ENCODE data around the gene CLEC5A. TPM values are rescaled to one million over a fixed set of nuclear protein-coding genes. Genes with fewer than 3 reads are reported as not detected.

Gene CLEC5A
- total and polyA plus RNA-seq, 7 donors = 0.03 to 1.8 (median 0.60) TPM; not detected in 2

DNA sequence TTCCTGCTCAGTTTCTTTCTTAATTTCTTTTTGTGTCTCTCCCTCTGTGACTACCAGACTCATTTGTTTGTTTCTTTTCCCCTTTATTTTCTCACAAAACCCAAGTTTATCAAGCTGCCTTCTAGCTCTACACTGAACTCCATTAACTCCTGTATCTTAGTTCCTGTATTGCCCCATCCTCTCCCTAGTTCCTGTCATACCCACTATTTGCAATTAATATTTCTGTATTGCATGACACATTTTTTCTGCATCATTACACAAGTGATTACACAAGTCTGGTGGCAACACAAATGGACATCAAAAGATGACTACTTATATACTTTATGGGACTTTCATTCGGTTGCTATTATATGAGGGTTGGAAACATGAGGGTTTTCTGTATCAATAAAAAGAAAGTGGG, 57.5 kb downstream of the CLEC5A start:
- 89 to 92% methylated on average over 1 of the region's 1 CpG for WGBS, 2 donors
- no peak for TF ChIP-seq POLR2AphosphoS5 (IDR thresholded peaks at IDR 0.05)
- TF ChIP-seq, protein P1, sequence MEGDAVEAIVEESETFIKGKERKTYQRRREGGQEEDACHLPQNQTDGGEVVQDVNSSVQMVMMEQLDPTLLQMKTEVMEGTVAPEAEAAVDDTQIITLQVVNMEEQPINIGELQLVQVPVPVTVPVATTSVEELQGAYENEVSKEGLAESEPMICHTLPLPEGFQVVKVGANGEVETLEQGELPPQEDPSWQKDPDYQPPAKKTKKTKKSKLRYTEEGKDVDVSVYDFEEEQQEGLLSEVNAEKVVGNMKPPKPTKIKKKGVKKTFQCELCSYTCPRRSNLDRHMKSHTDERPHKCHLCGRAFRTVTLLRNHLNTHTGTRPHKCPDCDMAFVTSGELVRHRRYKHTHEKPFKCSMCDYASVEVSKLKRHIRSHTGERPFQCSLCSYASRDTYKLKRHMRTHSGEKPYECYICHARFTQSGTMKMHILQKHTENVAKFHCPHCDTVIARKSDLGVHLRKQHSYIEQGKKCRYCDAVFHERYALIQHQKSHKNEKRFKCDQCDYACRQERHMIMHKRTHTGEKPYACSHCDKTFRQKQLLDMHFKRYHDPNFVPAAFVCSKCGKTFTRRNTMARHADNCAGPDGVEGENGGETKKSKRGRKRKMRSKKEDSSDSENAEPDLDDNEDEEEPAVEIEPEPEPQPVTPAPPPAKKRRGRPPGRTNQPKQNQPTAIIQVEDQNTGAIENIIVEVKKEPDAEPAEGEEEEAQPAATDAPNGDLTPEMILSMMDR (IDR thresholded peaks at IDR 0.05) = no peak
- no peak for TF ChIP-seq EP300 (IDR thresholded peaks at IDR 0.05)
- no peak for TF ChIP-seq POLR2A (IDR thresholded peaks at IDR 0.05)

DNA sequence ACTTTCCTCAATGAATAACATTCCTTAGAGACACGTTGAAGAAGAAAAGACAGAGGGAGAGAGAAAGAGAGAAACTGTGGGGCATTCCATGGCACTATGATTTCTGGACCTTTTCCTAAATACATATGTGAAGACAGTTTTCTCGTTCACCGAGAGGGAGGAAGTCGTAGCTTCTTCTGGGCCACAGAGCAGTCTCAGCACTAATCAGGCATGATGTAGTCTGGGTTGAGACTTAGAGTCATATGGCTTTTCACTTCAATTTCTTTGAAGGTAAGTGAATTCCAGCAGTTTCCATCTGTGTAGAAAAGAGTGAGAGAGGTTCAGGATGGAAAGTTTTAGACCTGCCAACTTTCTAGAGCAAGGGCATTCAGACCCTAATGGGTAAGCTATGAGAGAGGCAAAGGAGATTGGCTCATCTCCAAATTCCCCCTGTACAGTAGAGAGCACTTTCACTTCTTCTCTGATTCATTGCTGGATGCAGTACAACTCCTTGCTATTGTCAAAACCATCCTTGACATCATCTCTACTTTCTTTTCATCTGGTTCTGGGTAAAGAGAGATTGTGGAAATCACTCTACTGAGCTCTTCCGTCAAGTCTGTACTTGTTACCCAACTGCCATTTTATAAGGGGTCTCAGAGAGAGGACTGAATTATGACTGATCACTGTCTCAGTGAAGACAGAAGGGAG, 62.1 kb downstream of the CLEC5A start:
- H3K9me3 ChIP-seq = peaks cover 0 to 2% (median 0%) of the 10 kb centered on the region in 4 donors
- no peak overlapping the region for H3K27ac ChIP-seq
- DNase-seq = no peak
- WGBS, 2 donors = 76 to 81% methylated on average over 5 of the region's 5 CpGs
- H3K27me3 ChIP-seq = no peaks in the 10 kb centered on the region
- no peaks in the 10 kb centered on the region for H3K4me1 ChIP-seq
- intact Hi-C loops (cut with DNase I) = no loop called here
- H3K36me3 ChIP-seq = no peaks in the 10 kb centered on the region
- TF ChIP-seq, protein P1 (IDR thresholded peaks at IDR 0.05) = no peak
- no peak for TF ChIP-seq POLR2A (IDR thresholded peaks at IDR 0.05)
- no peak overlapping the region for H3K4me3 ChIP-seq

More for the DNA sequence above, 57.5 kb downstream of the CLEC5A start:
- Histone ChIP-seq H3K4me1 (no peaks in the 10 kb centered on the region), H3K9me3 (peaks cover 0 to 2% (median 0%) of the 10 kb centered on the region in 4 donors), H3K27ac (no peak overlapping the region), H3K27me3 (no peaks in the 10 kb centered on the region), H3K36me3 (no peaks in the 10 kb centered on the region), H3K4me3 (no peak overlapping the region)
- no peak for DNase-seq
- intact Hi-C loops (cut with DNase I) = no loop called here

DNA sequence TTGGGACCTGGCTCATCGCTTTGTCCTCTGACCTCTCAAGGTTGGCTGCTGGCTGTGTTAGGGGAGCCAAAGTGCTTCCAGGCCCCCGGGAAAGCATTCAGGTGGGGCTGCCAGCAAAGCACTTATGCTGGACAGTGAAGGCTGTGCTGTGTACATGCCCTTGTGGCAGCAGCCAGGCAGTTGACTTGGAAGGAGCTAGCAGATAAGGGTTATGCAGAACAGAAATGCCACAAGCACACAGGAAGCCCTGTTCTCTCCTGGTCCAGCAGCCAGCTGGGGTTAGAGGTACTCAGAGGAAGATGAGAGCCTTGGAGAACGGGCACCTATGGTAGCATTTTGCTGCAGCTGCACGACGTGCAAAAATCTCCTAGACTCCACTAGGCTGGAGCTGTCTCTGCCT, 65.8 kb downstream of the CLEC5A start:
- 70 to 71% methylated on average over 5 of the region's 5 CpGs for WGBS, 2 donors
- Histone ChIP-seq H3K4me3 (no peak overlapping the region), H3K27me3 (no peaks in the 10 kb centered on the region), H3K9me3 (no peaks in the 10 kb centered on the region), H3K27ac (no peak overlapping the region), H3K4me1 (no peaks in the 10 kb centered on the region), H3K36me3 (no peaks in the 10 kb centered on the region)
- no peak for DNase-seq
- TF ChIP-seq POLR2A (IDR thresholded peaks at IDR 0.05) (no peak), EP300 (IDR thresholded peaks at IDR 0.05) (no peak), POLR2AphosphoS5 (IDR thresholded peaks at IDR 0.05) (no peak)
- TF ChIP-seq, protein P1 (IDR thresholded peaks at IDR 0.05) = no peak
- intact Hi-C loops (cut with DNase I) = no loop called here

DNA sequence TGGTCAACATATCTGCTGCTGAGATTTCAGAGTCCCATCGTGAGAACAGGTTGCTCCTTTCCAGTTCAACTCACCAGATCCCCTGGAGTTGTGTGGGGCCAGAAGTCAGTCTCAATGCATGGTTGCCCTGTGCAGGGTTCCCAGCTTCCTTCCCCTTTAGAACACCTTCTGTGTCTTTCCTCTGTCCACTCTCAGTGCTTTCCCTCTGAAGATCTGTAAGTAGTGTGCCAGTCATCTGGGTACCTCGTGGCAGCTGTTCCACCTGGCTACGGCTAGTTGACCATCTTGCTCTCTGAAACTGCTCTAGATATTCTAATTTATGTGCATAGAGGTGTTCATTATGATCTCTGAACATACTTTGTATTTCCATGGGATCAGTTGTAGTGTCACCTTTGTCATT, 69.4 kb downstream of the CLEC5A start:
- no peaks in the 10 kb centered on the region for H3K27me3 ChIP-seq
- intact Hi-C loops (cut with DNase I) = no loop called here
- H3K27ac ChIP-seq = no peak overlapping the region
- H3K4me3 ChIP-seq = no peak overlapping the region
- TF ChIP-seq EP300 (IDR thresholded peaks at IDR 0.05) (no peak), POLR2AphosphoS5 (IDR thresholded peaks at IDR 0.05) (no peak), POLR2A (IDR thresholded peaks at IDR 0.05) (no peak)
- TF ChIP-seq, protein P1 (IDR thresholded peaks at IDR 0.05) = no peak
- 91 to 92% methylated on average over 3 of the region's 3 CpGs for WGBS, 2 donors
- no peaks in the 10 kb centered on the region for H3K36me3 ChIP-seq
- H3K4me1 ChIP-seq = no peaks in the 10 kb centered on the region
- H3K9me3 ChIP-seq = no peaks in the 10 kb centered on the region
- no peak for DNase-seq

Other genes starting within 250 kb of the CLEC5A start
- 10 to 100 TPM; 14.3 to 17.1 (median 15.6) TPM for gene DENND11, start 244.8 kb downstream of the CLEC5A start, total RNA-seq
- 10 to 100 TPM in 2 of 3 donors, 1 to 10 TPM in 1; 6.0 to 13.4 (median 11.1) TPM for gene DENND11, start 244.8 kb downstream of the CLEC5A start, polyA plus RNA-seq
- gene WEE2, start 238.6 kb downstream of the CLEC5A start, total RNA-seq = not detected
- gene WEE2, start 238.6 kb downstream of the CLEC5A start, polyA plus RNA-seq = under 1 TPM in 1 of 3 donors, not detected in 2; 0.20 TPM
- gene SSBP1, start 208.6 kb downstream of the CLEC5A start, total RNA-seq = 100 to 1,000 TPM in 3 of 4 donors, 10 to 100 TPM in 1; 77.0 to 137 (median 121) TPM
- 100 to 1,000 TPM; 174 to 205 (median 190) TPM for gene SSBP1, start 208.6 kb downstream of the CLEC5A start, polyA plus RNA-seq
- 1 to 10 TPM in 2 of 4 donors, under 1 TPM in 2; 0.66 to 3.8 (median 1.3) TPM for gene TAS2R3, start 182.9 kb downstream of the CLEC5A start, total RNA-seq
- under 1 TPM in 1 of 3 donors, not detected in 2; 0.71 TPM for gene TAS2R3, start 182.9 kb downstream of the CLEC5A start, polyA plus RNA-seq
- gene TAS2R4, start 170.3 kb downstream of the CLEC5A start, total RNA-seq = 1 to 10 TPM; 1.1 to 1.5 (median 1.4) TPM
- under 1 TPM in 1 of 3 donors, not detected in 2; 0.48 TPM for gene TAS2R4, start 170.3 kb downstream of the CLEC5A start, polyA plus RNA-seq
- 1 to 10 TPM in 3 of 4 donors, under 1 TPM in 1; 0.99 to 3.7 (median 2.1) TPM for gene TAS2R5, start 156.8 kb downstream of the CLEC5A start, total RNA-seq
- 1 to 10 TPM in 1 of 3 donors, not detected in 2; 1.3 TPM for gene TAS2R5, start 156.8 kb downstream of the CLEC5A start, polyA plus RNA-seq
- gene PRSS37, start 105.5 kb downstream of the CLEC5A start, total RNA-seq = not detected
- not detected for gene PRSS37, start 105.5 kb downstream of the CLEC5A start, polyA plus RNA-seq
- not detected for gene OR9A4, start 30.6 kb downstream of the CLEC5A start, total RNA-seq
- not detected for gene OR9A4, start 30.6 kb downstream of the CLEC5A start, polyA plus RNA-seq
- gene TAS2R38, start 26.8 kb upstream of the CLEC5A start, total RNA-seq = not detected
- not detected for gene TAS2R38, start 26.8 kb upstream of the CLEC5A start, polyA plus RNA-seq
- under 1 TPM in 3 of 4 donors, not detected in 1; 0.28 to 0.68 (median 0.36) TPM for gene MGAM, start 48.9 kb upstream of the CLEC5A start, total RNA-seq
- gene MGAM, start 48.9 kb upstream of the CLEC5A start, polyA plus RNA-seq = under 1 TPM; 0.35 to 0.60 (median 0.46) TPM
- under 1 TPM in 2 of 4 donors, not detected in 2; 0.28 to 0.71 TPM for gene MGAM2, start 164.7 kb upstream of the CLEC5A start, total RNA-seq
- gene MGAM2, start 164.7 kb upstream of the CLEC5A start, polyA plus RNA-seq = 1 to 10 TPM in 2 of 3 donors, under 1 TPM in 1; 0.69 to 2.1 (median 1.2) TPM